Stimulated activated CD8-positive, alpha-beta memory T cell treated with anti-CD3 and anti-CD28 coated beads, Interleukin-12 subunit alpha, Interleukin-12 subunit beta, amount 100 ng/mL, for 4 hours (primary cell): Measurements from ENCODE around the gene ZNF581.

ENCODE experiments used
- DNase-seq: peaks from one replicate; pipeline ENCODE4 v3.0.0-alpha.2; 2020; ENCODE audit warnings: low read depth

Gene ZNF581, protein sequence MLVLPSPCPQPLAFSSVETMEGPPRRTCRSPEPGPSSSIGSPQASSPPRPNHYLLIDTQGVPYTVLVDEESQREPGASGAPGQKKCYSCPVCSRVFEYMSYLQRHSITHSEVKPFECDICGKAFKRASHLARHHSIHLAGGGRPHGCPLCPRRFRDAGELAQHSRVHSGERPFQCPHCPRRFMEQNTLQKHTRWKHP

DNA sequence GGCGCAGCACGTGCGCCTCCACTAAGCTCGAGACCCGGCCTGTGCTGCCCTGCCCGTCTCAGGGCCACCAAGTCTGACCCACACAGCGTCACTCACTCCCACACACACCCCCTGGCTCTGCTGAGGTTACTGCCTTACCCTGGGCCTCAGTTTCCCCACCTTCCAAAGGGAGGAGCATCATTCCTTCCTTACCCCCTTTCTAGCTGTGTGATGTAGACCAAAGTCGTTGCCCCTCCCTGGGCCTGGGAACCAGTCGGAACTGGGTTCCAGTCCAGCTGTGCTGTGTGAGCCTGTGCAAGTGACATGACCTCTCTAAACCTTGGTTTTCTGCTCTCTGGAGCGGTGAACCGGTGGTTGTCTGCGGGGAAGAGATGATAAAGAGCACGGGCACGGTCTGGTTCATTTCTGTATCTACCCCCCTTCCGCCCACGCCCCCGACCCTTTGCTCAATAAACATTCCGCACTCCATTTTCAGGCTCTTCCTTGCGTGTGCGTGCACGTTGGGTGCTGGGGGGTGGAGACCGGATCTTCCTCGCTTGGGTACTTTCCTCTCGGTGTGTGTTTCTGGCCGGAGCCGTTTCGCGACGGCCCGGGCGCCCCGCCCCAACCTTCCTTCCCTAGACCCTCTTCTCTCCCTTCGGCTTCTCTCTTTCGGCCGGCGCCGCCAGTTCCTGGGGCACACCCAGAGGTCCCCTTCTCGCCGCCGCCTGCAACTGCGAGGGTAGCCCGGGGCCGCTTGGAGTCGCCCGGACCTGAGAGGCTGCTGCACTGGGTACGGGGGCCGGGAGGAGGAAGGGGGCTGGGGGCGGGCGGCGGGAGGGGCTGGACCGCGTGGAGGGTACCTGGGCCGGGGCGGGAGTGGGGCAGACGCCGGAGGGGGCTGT, at the start of gene ZNF581:
ZNF581 (plus strand) TSS at position 647 of the 884 bp plus-strand sequence. CDS start 923 bp downstream, outside the sequence.
- peak; percentile 70 for DNase-seq

DNA sequence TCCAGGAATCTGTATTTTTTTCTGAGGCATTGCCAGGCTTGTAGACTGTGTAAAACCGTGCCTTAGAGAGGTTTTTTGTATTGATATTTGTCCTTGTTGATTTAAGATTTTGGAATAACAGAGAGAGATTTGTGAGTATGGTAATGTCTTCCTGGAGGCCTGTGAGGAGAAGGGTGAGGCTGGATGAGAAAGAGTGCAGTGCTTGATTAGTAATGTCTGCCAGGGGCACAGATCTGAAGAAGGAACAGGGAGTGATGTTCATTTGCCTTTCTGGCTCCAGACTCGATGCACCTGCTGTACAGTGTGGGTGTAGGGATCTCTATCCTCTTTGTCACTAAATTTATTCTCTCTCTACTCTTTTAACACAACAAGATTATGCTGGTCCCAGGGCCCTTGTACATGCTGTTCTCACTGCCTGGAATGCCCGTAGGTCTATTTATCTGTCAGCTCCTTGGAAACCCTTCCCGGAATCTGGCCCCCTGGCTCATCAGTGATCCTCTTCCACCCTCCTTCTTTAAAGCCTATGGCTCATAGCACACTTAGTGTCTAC, 48.4 kb upstream of the ZNF581 start:
- DNase-seq: no peak

DNA sequence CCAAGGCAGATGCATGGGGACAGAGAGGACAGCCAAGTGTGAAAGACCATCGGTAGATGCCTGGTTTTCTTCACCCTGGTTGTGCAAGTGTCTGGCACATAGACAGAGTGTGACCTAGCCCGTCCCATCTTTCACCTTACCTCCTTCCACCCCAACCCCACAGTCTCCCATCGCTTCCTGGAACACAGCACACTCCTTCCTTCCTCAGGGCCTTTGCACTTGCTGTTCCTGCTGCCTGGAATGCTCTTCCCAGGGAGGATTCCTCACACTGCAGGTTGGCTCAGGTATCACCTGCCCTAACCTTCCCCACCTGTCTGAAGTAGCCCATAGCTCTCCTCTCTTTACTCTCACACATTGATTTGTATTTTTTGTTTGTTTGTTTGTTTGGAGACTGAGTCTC, 47.1 kb upstream of the ZNF581 start:
- DNase-seq: no peak

DNA sequence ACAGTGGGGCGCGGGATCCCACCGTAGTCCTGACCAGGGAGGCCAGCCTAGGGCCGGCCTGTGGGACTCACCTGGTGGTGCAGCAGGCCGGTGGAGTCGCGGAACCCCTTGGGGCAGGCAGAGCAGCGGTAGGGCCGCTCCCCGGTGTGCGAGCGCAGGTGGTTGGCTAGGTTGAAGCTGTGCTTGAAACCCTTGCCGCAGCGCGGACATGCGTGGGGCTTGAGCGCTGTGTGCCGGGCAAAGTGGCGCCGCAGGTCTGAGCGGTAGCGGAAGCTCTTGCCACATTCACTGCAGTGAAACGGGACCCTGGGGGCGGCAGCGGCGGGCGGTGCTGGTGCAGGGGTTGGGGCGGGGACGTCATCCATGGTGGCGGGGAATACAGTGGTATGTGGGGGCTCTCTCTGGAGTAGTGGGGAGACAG, 45.9 kb upstream of the ZNF581 start:
- no peak for DNase-seq

DNA sequence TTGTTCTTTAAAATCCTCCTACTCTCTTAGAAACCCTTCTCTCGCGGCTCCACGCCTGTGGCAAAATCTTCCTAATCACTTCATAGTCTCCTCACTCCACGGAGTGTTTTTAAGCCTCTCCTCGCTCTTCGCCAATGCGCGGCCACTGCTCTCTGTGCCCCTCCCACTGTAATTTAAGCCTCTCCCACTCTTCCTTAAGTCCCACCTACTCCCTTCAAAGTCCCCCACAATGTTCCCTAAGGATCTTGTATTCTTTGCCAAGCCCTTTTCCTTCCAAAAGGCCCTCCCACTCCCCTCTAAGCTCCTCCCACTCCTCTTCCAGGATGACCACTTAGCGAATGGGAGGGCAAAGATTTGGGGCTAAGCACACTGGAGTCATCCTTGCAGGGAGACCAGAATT, 45.4 kb upstream of the ZNF581 start:
- no peak for DNase-seq

DNA sequence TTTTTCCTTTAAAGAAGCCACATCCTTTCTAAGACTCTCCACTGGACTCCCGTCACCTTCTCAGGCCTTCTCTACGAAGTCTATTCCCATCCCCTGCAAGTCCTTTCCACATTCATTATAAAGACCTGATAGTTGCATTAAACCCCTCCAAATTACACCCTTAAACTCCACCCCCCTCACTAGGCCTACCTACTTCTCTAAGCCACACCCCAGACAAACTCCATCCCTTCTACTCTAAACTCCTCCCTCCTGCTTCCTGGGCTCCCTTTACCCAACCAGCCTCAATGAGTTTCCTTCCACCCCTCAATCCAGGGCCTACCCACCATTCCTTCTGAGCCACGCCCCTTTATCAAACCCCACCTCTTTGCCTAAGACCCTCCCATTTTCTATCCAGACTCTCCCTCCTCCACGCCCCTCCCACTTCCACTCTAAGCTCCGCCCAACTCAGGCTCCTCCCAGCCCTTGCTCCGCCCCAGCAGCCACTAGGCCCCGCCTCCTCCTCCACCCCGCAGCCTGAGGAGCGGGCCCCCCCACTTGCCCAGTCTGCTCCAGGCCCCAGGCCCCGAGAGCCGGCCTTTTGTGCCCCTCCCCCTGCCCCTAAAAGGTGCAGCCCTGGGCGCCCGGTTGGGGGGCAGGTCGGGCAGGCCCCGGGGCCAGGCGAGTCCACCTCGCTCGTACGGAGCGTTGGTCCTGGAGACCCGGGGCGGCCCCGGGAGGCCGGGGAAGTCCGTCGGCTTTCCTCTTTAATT, 44.6 kb upstream of the ZNF581 start:
- DNase-seq: peak; percentile 83

DNA sequence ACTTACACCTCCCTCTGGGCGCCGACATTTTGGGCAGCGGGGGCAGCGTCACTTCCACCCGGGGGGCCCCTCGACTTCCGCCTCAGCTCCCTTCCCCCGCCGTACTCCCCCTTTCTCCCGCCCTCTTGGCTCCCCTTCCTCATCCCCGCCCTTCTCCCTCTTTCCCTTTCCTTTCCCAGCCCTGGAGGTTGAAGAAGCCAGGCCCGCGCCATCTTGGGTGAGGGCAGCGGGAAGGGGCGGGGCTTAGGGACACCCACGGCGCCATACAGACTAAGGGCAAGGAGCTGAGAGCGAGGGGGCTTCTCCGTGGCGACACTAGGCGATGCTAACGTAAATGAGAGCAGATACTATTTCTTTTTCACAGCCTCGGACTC, 44.0 kb upstream of the ZNF581 start, which contains the start of gene FIZ1:
FIZ1 (minus strand) TSS at position 50 of the 374 bp plus-strand sequence. CDS start 1,652 bp downstream, outside the sequence.
- peak; percentile 93 for DNase-seq

DNA sequence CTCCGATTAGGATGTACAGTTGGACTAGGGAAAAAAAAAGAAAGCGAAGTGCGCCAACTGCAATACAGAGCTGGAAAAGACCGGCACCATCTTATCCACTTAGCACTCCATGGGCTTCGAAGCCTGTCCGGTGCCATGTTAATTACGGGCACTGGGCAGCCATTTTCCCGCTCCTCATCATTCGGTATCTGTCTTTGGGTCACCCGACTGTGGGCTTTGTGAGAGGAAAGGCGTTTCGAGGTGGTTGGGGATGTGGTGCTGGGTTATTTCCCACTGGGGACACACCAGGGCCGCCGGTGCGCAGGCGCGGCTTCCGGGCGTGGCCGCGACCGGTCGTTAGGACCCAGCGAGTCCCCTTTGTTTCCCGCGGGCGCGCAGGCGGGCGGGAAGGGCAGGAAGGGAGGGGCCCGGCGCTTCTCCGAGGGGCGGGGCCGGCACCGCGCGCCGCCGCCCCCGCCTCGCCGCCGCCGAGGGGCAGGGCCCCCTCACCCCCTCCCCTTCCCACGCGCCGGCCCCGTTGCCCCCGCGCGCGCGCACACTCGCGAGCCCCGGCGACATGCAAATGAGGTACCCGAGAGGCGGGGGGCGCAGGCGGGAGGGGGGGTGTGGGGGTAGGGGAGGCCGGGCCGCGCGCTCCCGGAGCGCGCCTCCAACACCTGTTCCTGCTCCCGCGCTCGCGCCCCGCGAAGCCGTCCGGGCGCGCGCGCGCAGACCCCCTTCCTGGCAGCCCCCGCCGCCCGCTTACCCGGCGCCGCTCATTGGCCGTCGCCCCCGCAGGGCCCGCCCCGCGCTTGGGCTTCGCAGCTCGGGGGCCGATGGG, 43.4 kb upstream of the ZNF581 start, which contains the start of gene ZNF524:
ZNF524 (plus strand) TSS at position 447 of the 820 bp plus-strand sequence. CDS start 1,825 bp downstream, outside the sequence.
- DNase-seq: peak; percentile 81

DNA sequence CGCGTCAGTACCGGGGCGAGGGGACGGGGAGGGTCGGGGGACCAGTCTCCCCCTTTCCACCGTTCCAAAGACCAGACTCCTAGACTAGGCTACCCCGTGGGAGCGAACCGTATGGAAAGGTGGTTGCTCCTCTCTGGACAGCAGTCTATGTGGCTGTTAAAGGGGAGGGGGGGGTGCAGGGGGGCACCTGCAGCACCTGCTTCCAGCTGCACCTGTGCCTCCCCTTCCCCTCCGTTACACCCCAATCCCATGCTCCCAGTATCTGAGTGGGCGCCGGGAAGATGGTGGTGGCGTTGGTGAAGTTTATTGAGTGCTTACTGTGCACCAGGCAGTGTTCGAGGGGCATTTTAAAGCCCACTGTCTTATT, 42.8 kb upstream of the ZNF581 start:
- DNase-seq: no peak

DNA sequence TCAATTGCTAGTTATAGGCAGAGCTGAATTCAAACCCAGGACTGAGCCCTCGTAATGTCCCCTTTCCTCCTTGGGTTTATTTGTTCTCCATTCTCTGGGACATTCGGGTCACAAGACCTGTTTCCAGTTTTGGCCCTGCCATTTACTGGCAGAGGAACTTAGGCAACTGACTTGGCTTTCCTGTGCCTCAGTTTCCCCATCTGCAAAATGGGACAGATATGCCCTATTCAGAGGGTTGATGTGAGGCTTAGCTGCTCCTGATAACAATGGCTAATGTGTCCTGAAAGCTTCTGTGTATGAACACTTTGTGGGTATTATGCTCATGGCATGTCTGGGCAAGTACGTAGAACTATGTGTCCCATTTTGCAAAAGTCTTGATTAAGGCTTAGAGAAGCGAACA, 42.4 kb upstream of the ZNF581 start:
- DNase-seq: no peak

DNA sequence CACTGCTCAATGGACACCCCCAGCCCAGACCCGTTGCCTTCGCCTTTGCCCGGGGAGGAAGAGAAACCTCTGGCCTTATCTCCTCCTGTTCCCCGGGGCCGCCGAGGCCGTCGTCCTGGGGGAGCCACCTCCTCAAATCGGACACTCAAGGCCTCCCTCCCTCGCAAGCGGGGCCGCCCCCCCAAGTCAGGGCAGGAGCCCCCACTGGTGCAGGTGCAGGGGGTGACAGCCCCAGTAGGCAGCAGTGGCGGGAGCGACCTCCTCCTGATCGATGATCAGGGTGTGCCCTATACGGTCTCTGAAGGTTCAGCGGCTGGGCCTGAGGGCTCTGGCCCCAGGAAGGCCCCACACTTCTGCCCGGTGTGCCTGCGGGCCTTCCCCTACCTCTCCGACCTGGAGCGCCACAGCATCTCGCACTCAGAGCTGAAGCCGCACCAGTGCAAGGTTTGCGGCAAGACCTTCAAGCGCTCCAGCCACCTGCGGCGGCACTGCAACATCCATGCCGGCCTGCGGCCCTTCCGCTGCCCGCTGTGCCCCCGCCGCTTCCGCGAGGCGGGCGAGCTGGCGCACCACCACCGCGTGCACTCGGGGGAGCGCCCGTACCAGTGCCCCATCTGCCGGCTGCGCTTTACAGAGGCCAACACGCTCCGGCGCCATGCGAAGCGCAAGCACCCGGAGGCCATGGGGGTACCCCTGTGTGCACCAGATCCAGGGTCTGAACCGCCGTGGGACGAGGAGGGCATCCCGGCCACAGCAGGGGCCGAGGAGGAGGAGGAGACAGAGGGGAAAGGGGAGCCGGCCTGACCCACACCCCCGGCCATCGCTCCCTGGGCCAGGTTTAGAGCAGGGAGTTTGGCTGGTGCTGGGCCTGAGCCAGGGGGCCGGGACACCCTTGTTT, 41.1 kb upstream of the ZNF581 start:
- no peak for DNase-seq

DNA sequence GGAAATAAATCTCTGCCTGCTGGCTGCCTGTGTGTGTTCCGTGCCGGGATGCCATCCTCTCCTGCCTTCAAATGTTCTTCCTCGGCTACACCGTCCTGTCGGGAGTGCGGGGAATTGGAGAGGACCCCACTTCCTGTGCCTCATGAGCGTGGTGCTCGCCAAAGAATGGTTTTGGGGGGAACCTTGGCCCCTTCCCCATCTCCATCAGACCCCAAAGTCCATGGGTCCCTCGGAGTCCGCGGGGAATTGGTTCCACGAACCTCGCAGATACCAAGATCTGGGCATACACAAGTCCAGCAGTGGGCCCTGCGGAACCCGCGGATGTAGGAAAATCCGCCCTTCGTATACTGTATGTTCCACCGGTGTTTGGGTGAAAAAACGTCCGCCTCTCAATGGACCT, 40.3 kb upstream of the ZNF581 start:
- DNase-seq: no peak

DNA sequence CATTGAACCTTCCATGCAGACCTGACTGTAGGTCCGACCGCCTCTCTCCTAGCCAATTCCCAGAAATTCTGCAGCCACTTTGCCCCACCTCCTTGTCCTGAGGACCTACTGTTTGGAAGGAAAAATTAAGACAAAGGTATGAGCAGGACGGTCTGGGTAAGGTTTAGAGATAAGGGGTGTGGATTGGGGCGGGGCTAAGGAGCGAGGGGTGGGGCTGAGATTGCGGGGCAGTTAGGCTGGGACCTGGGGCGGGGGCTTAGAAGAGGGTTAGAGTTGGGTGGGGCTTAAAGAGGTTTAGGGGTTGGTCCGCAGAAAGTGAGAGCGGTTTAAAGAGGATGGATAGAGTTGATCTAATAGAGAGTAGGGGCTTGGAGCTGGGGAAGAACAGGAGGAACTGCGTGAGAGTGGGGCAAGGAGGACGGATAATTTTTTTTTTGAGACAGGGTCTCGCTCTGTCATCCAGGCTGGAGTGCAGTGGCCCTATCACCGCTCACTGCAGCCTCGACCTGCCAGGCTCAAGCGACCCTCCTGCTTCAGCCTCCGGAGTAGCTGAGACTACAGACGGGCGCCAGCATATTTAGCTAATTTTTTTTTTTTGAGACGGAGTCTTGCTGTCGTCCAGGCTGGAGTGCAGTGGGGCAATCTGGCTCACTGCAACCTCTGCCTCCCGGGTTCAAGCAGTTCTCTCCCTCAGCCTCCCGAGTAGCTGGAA, 39.7 kb upstream of the ZNF581 start:
- no peak for DNase-seq

DNA sequence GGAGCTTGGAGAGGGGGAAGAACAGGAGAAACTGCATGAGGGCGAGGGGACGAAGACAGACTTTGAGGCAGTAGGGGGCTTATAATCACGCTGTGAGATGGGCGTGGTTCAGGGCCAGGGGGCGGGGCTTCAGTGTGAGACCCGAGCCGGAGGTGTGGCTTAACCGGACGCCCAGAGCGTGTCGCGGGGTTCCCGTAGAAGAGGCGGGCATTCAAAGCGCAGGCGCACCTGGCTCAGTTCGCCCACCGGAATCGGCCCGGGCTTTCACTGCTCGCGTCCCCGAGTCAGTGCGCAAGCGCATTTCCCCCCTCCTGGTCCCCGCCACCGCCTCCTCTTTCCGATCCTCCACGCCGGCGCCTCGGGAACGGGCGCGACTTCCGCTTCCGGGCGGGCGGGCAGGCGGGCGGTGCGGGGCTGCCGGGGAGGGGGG, 38.2 kb upstream of the ZNF581 start:
- peak; percentile 97 for DNase-seq

DNA sequence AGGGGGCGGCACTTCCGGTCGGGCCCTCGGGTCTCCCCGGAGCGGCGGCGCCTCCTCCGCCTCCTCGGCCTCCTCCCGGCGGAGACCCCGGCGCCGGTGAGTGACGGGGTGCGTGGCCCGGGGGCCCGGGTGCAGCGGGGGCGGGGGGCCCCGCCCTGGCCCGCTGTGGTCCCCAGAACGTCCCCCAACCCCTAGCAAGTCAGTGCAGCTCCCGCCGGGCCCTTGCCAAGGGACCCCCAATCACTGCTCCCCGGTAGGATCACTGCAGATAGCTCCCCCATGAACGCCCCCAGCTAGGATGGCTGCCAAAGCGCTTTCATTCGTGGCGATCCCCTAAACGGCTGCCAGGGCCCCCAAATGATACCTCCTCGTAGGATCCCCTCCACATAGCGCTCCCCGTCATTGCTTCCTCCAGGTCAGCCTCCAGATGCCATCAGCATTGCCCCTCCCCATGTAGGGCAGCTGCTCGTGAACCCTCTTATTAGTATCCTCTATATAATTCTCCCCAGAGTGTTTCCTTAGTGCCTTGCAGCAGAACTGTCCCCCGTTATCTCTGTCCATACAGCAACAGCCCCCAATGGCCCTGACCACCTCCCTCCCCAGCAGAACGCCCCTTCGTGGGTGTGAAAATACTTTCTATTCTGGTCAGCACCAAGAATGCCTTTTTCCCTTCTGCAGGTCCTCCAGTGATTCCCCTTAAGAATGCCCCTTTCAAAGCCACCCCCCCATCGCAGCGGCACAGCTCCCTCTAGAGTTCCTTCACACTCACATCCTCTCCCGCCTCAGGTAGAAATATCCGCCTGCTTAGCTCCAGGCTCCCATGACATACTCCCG, 37.6 kb upstream of the ZNF581 start, which contains the start of gene ZNF865:
ZNF865 (plus strand) TSS at position 11 of the 834 bp plus-strand sequence. CDS start 7,972 bp downstream, outside the sequence.
- peak; percentile 48 for DNase-seq

DNA sequence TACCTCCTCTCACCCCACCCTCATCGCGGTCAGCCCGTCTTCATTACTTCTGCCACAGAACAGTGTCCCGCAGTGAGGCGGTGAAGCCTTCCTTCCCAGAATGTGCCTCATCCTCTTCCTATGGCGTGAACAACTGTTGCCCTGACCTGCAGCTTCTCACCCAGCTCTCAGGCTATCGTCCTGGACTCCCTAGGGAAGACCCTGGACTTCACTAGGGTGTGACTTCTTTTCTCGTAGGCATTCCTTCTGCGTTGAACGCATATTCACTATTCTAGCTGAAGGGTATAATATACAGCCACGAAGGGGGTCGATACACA, 37.0 kb upstream of the ZNF581 start:
- no peak for DNase-seq

DNA sequence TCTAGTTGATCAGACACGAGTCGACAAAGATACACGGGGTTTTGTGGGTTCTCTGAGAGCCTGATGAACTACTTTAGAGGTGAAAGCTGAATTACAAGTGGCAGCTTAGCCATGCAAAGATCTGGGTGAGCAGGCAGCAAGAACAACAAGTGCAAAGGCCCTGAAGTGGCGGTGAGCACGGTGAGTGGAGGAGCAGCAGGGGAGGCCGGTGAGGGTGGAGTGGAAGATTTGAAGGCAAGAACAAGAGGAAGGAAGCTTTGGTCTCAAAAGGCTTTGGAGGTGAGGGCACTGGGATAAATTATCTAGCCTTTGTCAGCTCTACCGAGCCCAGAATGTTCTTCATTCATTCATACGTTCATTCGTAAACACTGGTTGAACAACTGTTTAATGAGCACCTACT, 36.6 kb upstream of the ZNF581 start:
- DNase-seq: no peak

DNA sequence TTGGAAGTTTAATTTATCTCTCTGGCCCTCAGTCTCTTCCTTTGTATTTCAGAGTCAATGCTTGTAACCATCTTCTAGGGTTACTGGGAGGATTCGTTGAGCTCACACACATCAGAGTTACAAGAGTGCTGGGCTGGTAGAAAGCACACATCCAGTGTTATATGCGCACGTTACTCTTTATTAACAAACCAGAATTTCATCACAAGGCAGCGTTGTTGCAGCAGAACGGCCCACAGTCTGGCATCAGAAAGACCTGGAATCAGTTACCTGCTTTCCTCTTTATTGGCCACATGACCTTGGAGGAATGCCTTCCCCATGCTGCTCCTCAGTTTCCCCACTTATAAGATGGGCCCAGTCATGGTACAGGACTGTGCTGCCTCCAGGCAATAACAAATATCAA, 34.1 kb upstream of the ZNF581 start:
- DNase-seq: no peak
